B cell (primary cell): ENCODE data around the gene METTL5. TPM values are rescaled to one million over a fixed set of nuclear protein-coding genes. Genes with fewer than 3 reads are reported as not detected.
A peak's percentile ranks its signal among the peaks of the same experiment; 100 is the strongest.
"Not testable (repeated sequence)": the region's sequence is repeated elsewhere in the genome, so short reads cannot be mapped to it uniquely, and the experiment has no call there.

Experiments
- ATAC-seq: fragments of 200-7000 bp; cut with Tn5 transposase; one replicate; pipeline ENCODE4 v1.10.0; 2021; ENCODE audit warnings: low read depth, mild to moderate bottlenecking, moderate number of reproducible peaks, moderate library complexity
- CTCF ChIA-PET: fragments of 350-600 bp; sonication (Branson Sonifier 250); formaldehyde crosslinking; loops from one replicate; lab custom pipeline; 2021; ENCODE audit warnings: antibody characterized with exemption, inconsistent platforms; lab: Charles Lee
- POLR2A ChIA-PET: fragments of 350-600 bp; sonication (Branson Sonifier 250); formaldehyde crosslinking; loops from one replicate; lab custom pipeline; 2021; ENCODE audit warnings: antibody characterized with exemption; lab: Charles Lee
- DNase-seq: peaks from one replicate; pipeline ENCODE4 v3.0.0; 2013
- H2AFZ ChIP-seq: 2 replicates; pipeline ENCODE4 v1.6.1; 2012; ENCODE audit warnings: mild to moderate bottlenecking, low read depth, low read length; ENCODE audit not compliant: insufficient read depth, poor library complexity, severe bottlenecking
- H3K27ac ChIP-seq, 2 donors: 1 replicate in 1 of 2; 2 replicates in 1 of 2; pipeline ENCODE4 v1.5.1; 2012 to 2013; ENCODE audit warnings: low read length in 2 of 2, mild to moderate bottlenecking in 2 of 2, moderate library complexity in 1 of 2
- H3K27me3 ChIP-seq, 4 experiments: fragments of 200-600 bp in 1 of 4; sonication (generic) in 1 of 4; replicated peaks in 1 of 4; 1 replicate in 2 of 4; 2 replicates in 2 of 4; pipeline versions ENCODE4 v1.6.1 to v1.7.0; 2013 to 2016; ENCODE audit warnings: low read length in 3 of 4, mild to moderate bottlenecking in 2 of 4, mixed read lengths in 1 of 4, moderate library complexity in 1 of 4; ENCODE audit not compliant: insufficient read depth in 4 of 4, control insufficient read depth in 3 of 4; ENCODE audit errors: control extremely low read depth in 1 of 4
- H3K36me3 ChIP-seq, 2 experiments: replicated peaks in 1 of 2; 1 replicate in 1 of 2; 2 replicates in 1 of 2; pipeline versions ENCODE4 v1.6.1 to v1.7.1; 2013; ENCODE audit warnings: low read length in 1 of 2; ENCODE audit not compliant: insufficient read depth in 2 of 2, control insufficient read depth in 1 of 2; ENCODE audit errors: control extremely low read depth in 1 of 2, extremely low read depth in 1 of 2
- H3K4me1 ChIP-seq, 2 donors: fragments of 200-600 bp in 1 of 2; sonication (generic) in 1 of 2; 1 replicate in 1 of 2; 2 replicates in 1 of 2; pipeline versions ENCODE4 v1.5.1 to v1.6.1; 2013 to 2017; ENCODE audit warnings: low read length in 2 of 2; ENCODE audit not compliant: control insufficient read depth in 2 of 2, insufficient read depth in 2 of 2
- H3K4me2 ChIP-seq: replicated peaks from 2 replicates; pipeline ENCODE3; 2012; ENCODE audit warnings: mild to moderate bottlenecking, low read depth, low read length; ENCODE audit not compliant: poor library complexity, severe bottlenecking
- H3K4me3 ChIP-seq, 5 experiments: fragments of 200-600 bp in 1 of 5; sonication (generic) in 1 of 5; 1 replicate in 3 of 5; 2 replicates in 2 of 5; pipeline versions ENCODE4 v1.5.1 to v1.7.0; 2011 to 2016; ENCODE audit warnings: low read length in 4 of 5, mild to moderate bottlenecking in 4 of 5, low read depth in 2 of 5, control low read depth in 1 of 5, moderate library complexity in 1 of 5; ENCODE audit not compliant: insufficient read depth in 1 of 5; ENCODE audit errors: control extremely low read depth in 1 of 5, extremely low read depth in 1 of 5
- H3K79me2 ChIP-seq: fragments of 200-600 bp; sonication (generic); one replicate; pipeline ENCODE4 v1.6.0; 2016; ENCODE audit warnings: low read length; ENCODE audit not compliant: control insufficient read depth, insufficient read depth
- H3K9ac ChIP-seq: fragments of 200-600 bp; sonication (generic); 2 replicates; pipeline ENCODE4 v1.6.1; 2017; ENCODE audit warnings: mild to moderate bottlenecking, low read length, moderate library complexity
- H3K9me3 ChIP-seq, 3 donors: one replicate each; pipeline versions ENCODE4 v1.6.1 to v1.7.1; 2013; ENCODE audit warnings: low read length in 2 of 3; ENCODE audit not compliant: control insufficient read depth in 2 of 3, insufficient read depth in 1 of 3; ENCODE audit errors: control extremely low read depth in 1 of 3
- H4K20me1 ChIP-seq: 2 replicates; pipeline ENCODE4 v1.6.0; 2012; ENCODE audit warnings: mild to moderate bottlenecking, low read length; ENCODE audit not compliant: insufficient read depth, control insufficient read depth, poor library complexity, severe bottlenecking
- H3K27ac Mint-ChIP-seq: one replicate; pipeline ENCODE4 v1.8.0; 2021; ENCODE audit warnings: mixed read lengths
- H3K27me3 Mint-ChIP-seq: one replicate; pipeline ENCODE4 v1.8.0; 2021; ENCODE audit warnings: mixed read lengths
- H3K4me1 Mint-ChIP-seq: one replicate; pipeline ENCODE4 v1.8.0; 2021; ENCODE audit warnings: mixed read lengths
- H3K4me3 Mint-ChIP-seq: one replicate; pipeline ENCODE4 v1.8.0; 2021; ENCODE audit warnings: mixed read lengths
- H3K9me3 Mint-ChIP-seq: one replicate; pipeline ENCODE4 v1.8.0; 2022; ENCODE audit warnings: mixed read lengths; ENCODE audit not compliant: insufficient read depth
- EZH2 ChIP-seq: IDR thresholded peaks from 2 replicates; pipeline ENCODE4 v1.6.1; 2012; ENCODE audit warnings: borderline replicate concordance, low read depth, mild to moderate bottlenecking, moderate library complexity, low read length; ENCODE audit not compliant: insufficient read depth, poor library complexity, severe bottlenecking
- WGBS: methylation state at CpG from one replicate; pipeline ENCODE4 v1.1.5; 2013; ENCODE audit warnings: missing lambda C conversion rate; ENCODE audit not compliant: insufficient coverage; 5-methylcytosine and 5-hydroxymethylcytosine counted together
- intact Hi-C: fragments of 100-400 bp; cut with micrococcal nuclease; formaldehyde crosslinking; loops from one replicate; pipeline ENCODE4 v1.10.0; 2022
- polyA plus RNA-seq: library from polyadenylated mRNA; depleted of rRNA; stranded (reverse); fragments of >200 nt; gene quantifications from 2 replicates; pipeline ENCODE4 v1.2.3, GENCODE V29; 2012
- total RNA-seq, 2 donors: library from RNA; stranded (reverse); fragments of 120-200 nt in 1 of 2; gene quantifications; 1 replicate in 1 of 2; 2 replicates in 1 of 2; pipeline versions ENCODE4 v1.2.3 to v1.2.4, GENCODE V29; 2013 to 2022
- TF ChIP-seq, protein P1 (sequence below): fragments of 200-600 bp; IDR thresholded peaks from one replicate; pipeline ENCODE4 v1.8.0; 2022; ENCODE audit warnings: antibody characterized with exemption, mild to moderate bottlenecking

Gene METTL5
- total and polyA plus RNA-seq, 2 donors (not counting 1 experiment from before 2014, with no cell fraction given): 12.7 to 36.4 TPM

DNA sequence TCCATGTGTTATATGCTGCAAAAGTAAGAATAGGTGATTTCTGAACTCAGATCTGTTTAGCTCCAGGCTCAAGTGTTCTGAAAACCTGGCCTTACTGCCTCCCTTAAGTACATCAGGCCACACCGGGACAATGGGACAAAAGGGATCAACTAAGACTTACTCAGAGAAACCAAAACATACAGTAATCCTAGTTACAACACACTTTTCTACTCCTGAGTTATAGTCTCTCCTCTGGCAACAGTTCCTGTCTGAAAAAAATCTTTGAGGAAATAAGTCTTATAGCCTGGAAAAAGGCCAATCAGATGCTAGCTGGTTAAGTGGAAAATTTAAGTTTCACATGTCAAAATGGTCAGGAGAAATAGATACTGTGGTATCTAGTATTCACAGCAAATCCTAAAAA, 5.6 kb downstream of the METTL5 start:
- no peak overlapping the region for H2AFZ ChIP-seq
- intact Hi-C loops: no loop called here
- Mint-ChIP-seq H3K27ac (peak overlapping the region; percentile 53), H3K9me3 (no peaks in the 10 kb centered on the region), H3K4me1 (peaks cover 20% of the 10 kb centered on the region), H3K4me3 (no peak overlapping the region), H3K27me3 (no peaks in the 10 kb centered on the region)
- ChIA-PET CTCF (no interaction called here), POLR2A (no interaction called here)
- peaks cover 10% of the 10 kb centered on the region for H4K20me1 ChIP-seq
- DNase-seq (no peak), ATAC-seq (no peak)
- H3K4me1 ChIP-seq: peaks cover 15% of the 10 kb centered on the region in 2 donors
- TF ChIP-seq, protein P1, sequence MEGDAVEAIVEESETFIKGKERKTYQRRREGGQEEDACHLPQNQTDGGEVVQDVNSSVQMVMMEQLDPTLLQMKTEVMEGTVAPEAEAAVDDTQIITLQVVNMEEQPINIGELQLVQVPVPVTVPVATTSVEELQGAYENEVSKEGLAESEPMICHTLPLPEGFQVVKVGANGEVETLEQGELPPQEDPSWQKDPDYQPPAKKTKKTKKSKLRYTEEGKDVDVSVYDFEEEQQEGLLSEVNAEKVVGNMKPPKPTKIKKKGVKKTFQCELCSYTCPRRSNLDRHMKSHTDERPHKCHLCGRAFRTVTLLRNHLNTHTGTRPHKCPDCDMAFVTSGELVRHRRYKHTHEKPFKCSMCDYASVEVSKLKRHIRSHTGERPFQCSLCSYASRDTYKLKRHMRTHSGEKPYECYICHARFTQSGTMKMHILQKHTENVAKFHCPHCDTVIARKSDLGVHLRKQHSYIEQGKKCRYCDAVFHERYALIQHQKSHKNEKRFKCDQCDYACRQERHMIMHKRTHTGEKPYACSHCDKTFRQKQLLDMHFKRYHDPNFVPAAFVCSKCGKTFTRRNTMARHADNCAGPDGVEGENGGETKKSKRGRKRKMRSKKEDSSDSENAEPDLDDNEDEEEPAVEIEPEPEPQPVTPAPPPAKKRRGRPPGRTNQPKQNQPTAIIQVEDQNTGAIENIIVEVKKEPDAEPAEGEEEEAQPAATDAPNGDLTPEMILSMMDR: no peak
- no peak for TF ChIP-seq EZH2
- peaks cover 45% of the 10 kb centered on the region for H3K79me2 ChIP-seq
- 100% methylated on average over 1 of the region's 1 CpG for WGBS
- no peaks in the 10 kb centered on the region for H3K27me3 ChIP-seq
- H3K36me3 ChIP-seq: peaks cover 10 to 38% of the 10 kb centered on the region in 2 experiments
- no peak overlapping the region for H3K9ac ChIP-seq
- no peaks in the 10 kb centered on the region for H3K9me3 ChIP-seq
- H3K4me2 ChIP-seq: no peak overlapping the region
- no peak overlapping the region for H3K4me3 ChIP-seq
- H3K27ac ChIP-seq: no peak overlapping the region

DNA sequence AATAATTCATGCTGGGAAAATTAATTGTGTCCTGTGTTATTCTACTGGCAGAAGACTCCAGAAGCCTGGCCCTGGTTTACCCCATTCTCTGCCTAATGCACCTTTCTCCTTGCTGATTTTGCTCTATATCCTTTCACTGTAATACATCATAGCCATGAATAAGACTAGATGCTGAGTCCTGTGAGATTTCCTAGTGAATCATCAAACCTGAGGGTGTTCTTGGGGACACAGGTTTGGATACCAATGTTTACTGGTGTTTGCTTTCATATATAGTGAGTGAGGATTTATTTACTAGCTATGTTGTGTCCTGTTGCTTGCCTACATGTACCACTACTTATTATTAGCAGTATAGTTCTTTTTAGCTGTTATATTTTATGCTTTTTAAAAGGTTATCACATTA, 6.5 kb downstream of the METTL5 start:
- POLR2A ChIA-PET: no interaction called here

GRCh38 chr2:169817369-169817768, 7.3 kb downstream of the METTL5 start:
- intact Hi-C loops, H3K4me2 ChIP-seq, H3K4me3 ChIP-seq, H3K4me1 ChIP-seq, H3K27ac ChIP-seq, H4K20me1 ChIP-seq, H3K9ac ChIP-seq, H3K27me3 Mint-ChIP-seq, H2AFZ ChIP-seq, H3K9me3 Mint-ChIP-seq, H3K9me3 ChIP-seq, CTCF ChIA-PET, H3K4me3 Mint-ChIP-seq, H3K27me3 ChIP-seq, POLR2A ChIA-PET, ATAC-seq, H3K4me1 Mint-ChIP-seq, DNase-seq, H3K27ac Mint-ChIP-seq: not testable (repeated sequence)
- H3K79me2 ChIP-seq: peaks cover 28% of the 10 kb centered on the region
- H3K36me3 ChIP-seq: peaks cover 10 to 47% of the 10 kb centered on the region in 2 experiments
- no CpG with 5 or more reads among the region's 6 CpGs for WGBS

More for the DNA sequence above, 6.5 kb downstream of the METTL5 start:
- Mint-ChIP-seq H3K4me3 (no peak overlapping the region), H3K27ac (no peak overlapping the region), H3K9me3 (no peaks in the 10 kb centered on the region), H3K4me1 (peaks cover 13% of the 10 kb centered on the region), H3K27me3 (no peaks in the 10 kb centered on the region)
- H2AFZ ChIP-seq: no peak overlapping the region
- intact Hi-C loops: no loop called here
- no peaks in the 10 kb centered on the region for H3K27me3 ChIP-seq
- DNase-seq (no peak), ATAC-seq (no peak)
- peaks cover 10% of the 10 kb centered on the region for H4K20me1 ChIP-seq
- CTCF ChIA-PET: no interaction called here
- no peak overlapping the region for H3K4me3 ChIP-seq
- H3K4me1 ChIP-seq: peaks cover 7 to 9% of the 10 kb centered on the region in 2 donors
- no peak overlapping the region for H3K27ac ChIP-seq
- no peak for TF ChIP-seq EZH2
- TF ChIP-seq, protein P1: no peak
- H3K9ac ChIP-seq: no peak overlapping the region
- no peaks in the 10 kb centered on the region for H3K9me3 ChIP-seq
- no peak overlapping the region for H3K4me2 ChIP-seq
- H3K36me3 ChIP-seq: peaks cover 10 to 40% of the 10 kb centered on the region in 2 experiments
- H3K79me2 ChIP-seq: peaks cover 37% of the 10 kb centered on the region
